ENCODE results near the gene DDAH1. TPM values are rescaled to one million over a fixed set of nuclear protein-coding genes. Genes with fewer than 3 reads are reported as not detected.

The DDAH1 gene
- total and polyA plus RNA-seq, 2 of the 8 experiments (the other 6 are each of a cell fraction or from before 2014, with no cell fraction given) = 22.8 to 54.5 TPM

DNA sequence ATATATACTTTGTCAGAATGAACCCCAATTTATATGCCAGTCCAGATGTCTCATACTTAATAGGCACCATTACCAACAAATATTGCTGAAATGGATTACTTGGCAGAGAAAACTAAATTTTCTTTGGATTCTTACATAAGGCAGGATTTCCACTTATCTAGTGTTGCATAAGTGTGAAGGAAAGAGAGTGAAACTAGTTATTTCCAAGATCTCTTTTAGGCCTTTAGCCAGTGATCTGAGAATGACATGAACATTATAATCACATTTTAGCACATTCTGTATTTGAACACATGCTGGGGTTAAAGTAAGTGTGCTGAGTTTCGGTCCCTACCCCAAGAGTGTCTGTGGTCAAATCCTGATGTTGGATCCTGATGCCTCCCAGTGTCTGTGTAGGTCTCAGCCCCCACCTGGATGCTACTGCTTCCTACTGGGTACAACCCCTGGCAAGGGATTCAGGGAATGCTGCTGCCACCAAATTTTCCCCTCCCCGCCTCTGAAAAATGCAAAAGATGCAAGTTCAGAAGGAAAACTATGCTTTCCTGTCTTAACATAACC lies 11.2 kb downstream of the DDAH1 start:
- H2BK120ac ChIP-seq (replicated peaks; ENCODE audit: low read depth, low read length) = no peak overlapping the region
- H4K91ac ChIP-seq (replicated peaks; ENCODE audit: insufficient read length, low read length) = no peak overlapping the region
- FAIRE-seq = no peak
- WGBS, 2 experiments (ENCODE audit: extremely low coverage in 1 of 2, insufficient coverage in 1 of 2, insufficient read length in 1 of 2, insufficient replicate concordance in 2 of 2, low coverage in 1 of 2, low lambda C conversion rate in 2 of 2, missing lambda C conversion rate in 1 of 2) = 86% methylated on average over 2 of the region's 2 CpGs; no CpG with 5 or more reads in 1 of the 2 experiments
- ChIA-PET POLR2A (ENCODE audit: partially characterized antibody) (interaction anchor here (1.0 kb wide), 1 partner anchor 129 kb away, joined by 3 read pairs; no protein-coding TSS in a partner anchor), CTCF (ENCODE audit: partially characterized antibody) (no interaction called here)
- no peak overlapping the region for H3K23ac ChIP-seq (ENCODE audit: insufficient read length)
- no peak overlapping the region for H2BK12ac ChIP-seq (ENCODE audit: low read depth, low read length)
- TF ChIP-seq RBBP5 (IDR thresholded peaks at IDR 0.05; ENCODE audit: borderline replicate concordance, low read depth, low read length) = no peak
- no peak for TF ChIP-seq SIN3A (conservative IDR thresholded peaks at IDR 0.05 in 1 of 2, IDR thresholded peaks at IDR 0.05 in 1 of 2; ENCODE audit: low read depth in 1 of 2, low read length in 2 of 2)
- H2BK15ac ChIP-seq (ENCODE audit: low read length) = no peak overlapping the region
- H2AK5ac ChIP-seq (ENCODE audit: low read depth, low read length) = no peak overlapping the region
- H3K79me2 ChIP-seq (ENCODE audit: control insufficient read depth in 1 of 2, insufficient read depth in 2 of 2, low read length in 2 of 2) = no peaks in the 10 kb centered on the region
- no peak overlapping the region for H4K5ac ChIP-seq (ENCODE audit: insufficient read length, low read depth, low read length)
- no peak overlapping the region for H2AFZ ChIP-seq (ENCODE audit: low read length)
- no peaks in the 10 kb centered on the region for H3K36me3 ChIP-seq (ENCODE audit: control insufficient read depth in 2 of 4, insufficient read depth in 4 of 4, low read length in 3 of 4)
- H3K27me3 ChIP-seq (replicated peaks in 1 of 4; ENCODE audit: control insufficient read depth in 3 of 4, extremely low read depth in 1 of 4, insufficient read depth in 3 of 4, low read length in 3 of 4) = no peaks in the 10 kb centered on the region
- no peak overlapping the region for H3K9ac ChIP-seq (replicated peaks in 1 of 4; ENCODE audit: extremely low read depth in 1 of 4, low read depth in 3 of 4, low read length in 3 of 4)
- no peak overlapping the region for H2BK5ac ChIP-seq (ENCODE audit: low read depth, low read length)
- H3K79me1 ChIP-seq (ENCODE audit: low read depth, low read length) = peaks cover 2% of the 10 kb centered on the region; the same call in 1 of the 2 replicates
- H3K9me3 ChIP-seq (ENCODE audit: insufficient read depth in 2 of 2, low read depth in 1 of 2, low read length in 1 of 2) = no peaks in the 10 kb centered on the region
- no peak overlapping the region for H2BK20ac ChIP-seq (ENCODE audit: low read length)
- H4K8ac ChIP-seq (ENCODE audit: extremely low read depth, insufficient read depth, low read length) = no peak overlapping the region
- no peaks in the 10 kb centered on the region for H3K23me2 ChIP-seq (ENCODE audit: low read depth, low read length)
- no peak overlapping the region for H3K4me2 ChIP-seq (ENCODE audit: insufficient read depth in 1 of 2, low read depth in 2 of 2, low read length in 2 of 2)
- H3K14ac ChIP-seq (ENCODE audit: insufficient read length) = no peak overlapping the region
- H3K18ac ChIP-seq (ENCODE audit: extremely low read depth, low read length) = no peak overlapping the region
- DNase-seq (ENCODE audit: low read depth in 1 of 2, low spot score in 2 of 2) = no peak
- peaks cover 0 to 4% (median 0%) of the 10 kb centered on the region in 4 experiments; a peak in 2 of 7 replicates for H3K4me1 ChIP-seq (replicated peaks in 1 of 4; ENCODE audit: control insufficient read depth in 3 of 4, insufficient read depth in 4 of 4, low read length in 3 of 4)
- no peak overlapping the region for H3K56ac ChIP-seq (replicated peaks; ENCODE audit: insufficient read length, low read depth, low read length)
- no peak overlapping the region for H3K4me3 ChIP-seq (ENCODE audit: extremely low read depth in 1 of 4, insufficient read depth in 2 of 4, low read depth in 3 of 4, low read length in 4 of 4)
- H3K27ac ChIP-seq (ENCODE audit: low read depth, low read length) = no peak overlapping the region
- no peak overlapping the region for H3K4ac ChIP-seq (replicated peaks; ENCODE audit: insufficient read length, low read depth, low read length)
- H4K20me1 ChIP-seq (replicated peaks in 1 of 2; ENCODE audit: control insufficient read depth in 1 of 2, insufficient read depth in 2 of 2, low read length in 2 of 2) = no peaks in the 10 kb centered on the region
